ENCODE measurements around the gene USP31.

Gene USP31

GRCh38 chr16:23120562-23120961 lies 28.7 kb downstream of the USP31 start:
- TF ChIP-seq CTCF (IDR thresholded peaks at IDR 0.05): no peak

- TF ChIP-seq CTCF (IDR thresholded peaks at IDR 0.05): no peak
These were observed 29.7 kb downstream of the USP31 start for GRCh38 chr16:23119570-23119969.

- no peak for TF ChIP-seq CTCF (IDR thresholded peaks at IDR 0.05)
These were observed 34.9 kb downstream of the USP31 start for GRCh38 chr16:23114131-23114904.

GRCh38 chr16:23113185-23113584 lies 36.1 kb downstream of the USP31 start:
- TF ChIP-seq CTCF (IDR thresholded peaks at IDR 0.05): no peak

- TF ChIP-seq CTCF (IDR thresholded peaks at IDR 0.05): no peak
These were observed 38.9 kb downstream of the USP31 start for GRCh38 chr16:23110257-23110899.

GRCh38 chr16:23107936-23108335 lies 41.3 kb downstream of the USP31 start:
- no peak for TF ChIP-seq CTCF (IDR thresholded peaks at IDR 0.05)

- TF ChIP-seq CTCF (IDR thresholded peaks at IDR 0.05): no peak
These were observed 42.1 kb downstream of the USP31 start for GRCh38 chr16:23107117-23107516.
